Fibroblast of upper back skin (primary cell): ENCODE results near the gene C2CD2.

ENCODE experiments used
- DNase-seq: peaks from one replicate; pipeline ENCODE4 v3.0.0-alpha.2; 2013

C2CD2 gene

GRCh38 chr21:41903559-41904351 lies 50.1 kb downstream of the C2CD2 start:
- DNase-seq = no peak

- DNase-seq = no peak
These were observed 50.9 kb downstream of the C2CD2 start for GRCh38 chr21:41902946-41903345.

GRCh38 chr21:41901782-41902181 lies 52.0 kb downstream of the C2CD2 start:
- DNase-seq = no peak

- no peak for DNase-seq
These were observed 52.7 kb downstream of the C2CD2 start for GRCh38 chr21:41901099-41901498.

GRCh38 chr21:41900401-41900800 lies 53.4 kb downstream of the C2CD2 start:
- DNase-seq = no peak

- no peak for DNase-seq
These were observed 54.2 kb downstream of the C2CD2 start for GRCh38 chr21:41899426-41900202.

- DNase-seq = no peak
These were observed 54.8 kb downstream of the C2CD2 start for GRCh38 chr21:41898998-41899397.

- no peak for DNase-seq
These were observed 56.1 kb downstream of the C2CD2 start for GRCh38 chr21:41897700-41898099.

- no peak for DNase-seq
These were observed 56.7 kb downstream of the C2CD2 start for GRCh38 chr21:41897047-41897669.

- no peak for DNase-seq
These were observed 58.0 kb downstream of the C2CD2 start for GRCh38 chr21:41895643-41896493.

- DNase-seq = peak; percentile 91
These were observed 58.8 kb downstream of the C2CD2 start for GRCh38 chr21:41894922-41895557.

GRCh38 chr21:41894511-41894910 lies 59.3 kb downstream of the C2CD2 start:
- no peak for DNase-seq

GRCh38 chr21:41892726-41893125 lies 61.1 kb downstream of the C2CD2 start:
- DNase-seq = no peak

- DNase-seq = no peak
These were observed 62.7 kb downstream of the C2CD2 start for GRCh38 chr21:41891132-41891531.

GRCh38 chr21:41890355-41890754 lies 63.5 kb downstream of the C2CD2 start:
- no peak for DNase-seq

- DNase-seq = no peak
These were observed 65.0 kb downstream of the C2CD2 start for GRCh38 chr21:41888749-41889376.

GRCh38 chr21:41887667-41888066 lies 66.2 kb downstream of the C2CD2 start:
- DNase-seq = no peak

GRCh38 chr21:41886328-41886727 lies 67.5 kb downstream of the C2CD2 start:
- no peak for DNase-seq

GRCh38 chr21:41885341-41886024 lies 68.3 kb downstream of the C2CD2 start:
- DNase-seq = no peak

- DNase-seq = no peak
These were observed 69.3 kb downstream of the C2CD2 start for GRCh38 chr21:41884501-41885030.

- no peak for DNase-seq
These were observed 70.2 kb downstream of the C2CD2 start for GRCh38 chr21:41883582-41883981.
